ENCODE data around the gene AARS1. TPM values are rescaled to one million over a fixed set of nuclear protein-coding genes. Genes with fewer than 3 reads are reported as not detected.

The AARS1 gene
- polyA plus RNA-seq, 2 of the 4 experiments (the other 2 are of a cell fraction): 134 to 344 TPM

DNA sequence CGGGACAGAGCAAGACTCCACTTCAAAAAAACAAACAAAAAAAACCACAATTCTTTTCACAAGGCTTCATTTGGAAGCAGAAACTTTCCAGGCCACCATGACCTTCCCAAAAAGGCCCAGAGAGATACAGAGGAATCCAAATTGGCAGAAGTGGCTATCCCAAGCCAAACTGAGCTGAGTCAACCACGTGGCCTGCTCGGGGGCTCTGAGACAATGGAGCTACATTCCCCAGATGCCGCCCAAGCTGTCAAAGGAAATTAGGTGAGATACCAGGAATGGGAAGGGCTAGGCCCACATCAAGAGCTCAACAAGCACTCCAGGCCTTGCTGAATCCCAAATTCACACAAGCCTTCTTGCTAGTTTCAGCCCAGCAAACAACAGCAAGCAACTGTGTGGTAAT lies 31.9 kb downstream of the AARS1 start:
- Histone ChIP-seq H3K4me2 (no peak overlapping the region), H3K9me3 (no peaks in the 10 kb centered on the region), H3K27ac (no peak overlapping the region), H3K4me3 (no peak overlapping the region), H3K4me1 (no peaks in the 10 kb centered on the region)
- WGBS (ENCODE audit: missing lambda C conversion rate): 89% methylated on average over 4 of the region's 4 CpGs
- no peak for FAIRE-seq
- no peak for DNase-seq (ENCODE audit: low read depth in 1 of 2, low spot score in 1 of 2)
- no peak for TF ChIP-seq TP53 (CRISPR knock-in tag; IDR thresholded peaks at IDR 0.05)
- no peak for TF ChIP-seq SMC3 (IDR thresholded peaks at IDR 0.05)
- no peak for TF ChIP-seq CHD4 (IDR thresholded peaks at IDR 0.05; ENCODE audit: borderline replicate concordance)
- no peak for TF ChIP-seq RARB (CRISPR knock-in tag; IDR thresholded peaks at IDR 0.05)
- no peak for TF ChIP-seq ZFP36 (IDR thresholded peaks at IDR 0.05; ENCODE audit: borderline replicate concordance, partially characterized antibody)
- TF ChIP-seq, protein P1, sequence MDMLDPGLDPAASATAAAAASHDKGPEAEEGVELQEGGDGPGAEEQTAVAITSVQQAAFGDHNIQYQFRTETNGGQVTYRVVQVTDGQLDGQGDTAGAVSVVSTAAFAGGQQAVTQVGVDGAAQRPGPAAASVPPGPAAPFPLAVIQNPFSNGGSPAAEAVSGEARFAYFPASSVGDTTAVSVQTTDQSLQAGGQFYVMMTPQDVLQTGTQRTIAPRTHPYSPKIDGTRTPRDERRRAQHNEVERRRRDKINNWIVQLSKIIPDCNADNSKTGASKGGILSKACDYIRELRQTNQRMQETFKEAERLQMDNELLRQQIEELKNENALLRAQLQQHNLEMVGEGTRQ (IDR thresholded peaks at IDR 0.05): no peak
- TF ChIP-seq RFX5 (IDR thresholded peaks at IDR 0.05): no peak
- TF ChIP-seq ZNF302 (CRISPR knock-in tag; IDR thresholded peaks at IDR 0.05): no peak
- no peak for TF ChIP-seq CHD2 (IDR thresholded peaks at IDR 0.05; ENCODE audit: low read length, partially characterized antibody)
- TF ChIP-seq HOXB13 (CRISPR knock-in tag; IDR thresholded peaks at IDR 0.05; ENCODE audit: low read depth): no peak
- TF ChIP-seq, protein P2, sequence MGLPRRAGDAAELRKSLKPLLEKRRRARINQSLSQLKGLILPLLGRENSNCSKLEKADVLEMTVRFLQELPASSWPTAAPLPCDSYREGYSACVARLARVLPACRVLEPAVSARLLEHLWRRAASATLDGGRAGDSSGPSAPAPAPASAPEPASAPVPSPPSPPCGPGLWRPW (IDR thresholded peaks at IDR 0.05): no peak
- no peak for TF ChIP-seq RNF2 (IDR thresholded peaks at IDR 0.05; ENCODE audit: borderline replicate concordance, low read depth)
- no peak for TF ChIP-seq HOXB5 (CRISPR knock-in tag; IDR thresholded peaks at IDR 0.05)
- TF ChIP-seq NR3C1 (IDR thresholded peaks at IDR 0.05): no peak
- TF ChIP-seq KDM1A (IDR thresholded peaks at IDR 0.05; ENCODE audit: low read depth): no peak
- TF ChIP-seq HEYL (CRISPR knock-in tag; IDR thresholded peaks at IDR 0.05): no peak
- TF ChIP-seq, protein P3, sequence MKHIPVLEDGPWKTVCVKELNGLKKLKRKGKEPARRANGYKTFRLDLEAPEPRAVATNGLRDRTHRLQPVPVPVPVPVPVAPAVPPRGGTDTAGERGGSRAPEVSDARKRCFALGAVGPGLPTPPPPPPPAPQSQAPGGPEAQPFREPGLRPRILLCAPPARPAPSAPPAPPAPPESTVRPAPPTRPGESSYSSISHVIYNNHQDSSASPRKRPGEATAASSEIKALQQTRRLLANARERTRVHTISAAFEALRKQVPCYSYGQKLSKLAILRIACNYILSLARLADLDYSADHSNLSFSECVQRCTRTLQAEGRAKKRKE (CRISPR knock-in tag; IDR thresholded peaks at IDR 0.05; ENCODE audit: low read depth): no peak
- ATAC-seq: no peak
- POLR2A ChIA-PET: no interaction called here
- CTCF ChIA-PET: no interaction called here

DNA sequence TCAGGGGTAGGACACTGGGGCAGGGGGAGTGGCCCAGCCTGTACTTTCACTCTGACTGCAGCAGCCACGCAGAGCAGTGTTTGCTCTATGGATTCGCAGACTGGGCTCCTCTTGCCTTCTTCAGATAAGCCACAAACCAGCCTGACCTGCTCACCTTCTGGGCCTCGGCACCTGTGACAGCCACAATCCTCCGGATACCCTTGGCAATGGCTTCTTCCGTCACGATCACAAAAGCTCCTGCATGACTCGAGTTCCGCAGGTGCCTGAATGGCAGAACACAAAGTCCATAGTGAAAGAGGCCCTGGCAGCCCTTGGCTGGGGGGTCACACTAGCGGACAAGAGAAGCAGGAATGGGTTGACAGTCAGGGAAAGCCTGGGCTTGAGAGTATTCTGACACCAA lies 33.7 kb downstream of the AARS1 start:
- ChIA-PET CTCF (interaction anchor here (1.0 to 1.2 kb wide), 3 partner anchors 9 to 21 kb away, joined by 3 to 4 read pairs (median 4); no protein-coding TSS in a partner anchor), POLR2A (no interaction called here)
- DNase-seq (ENCODE audit: low read depth in 1 of 2, low spot score in 1 of 2) (no peak), ATAC-seq (no peak), FAIRE-seq (no peak)
- 91% methylated on average over 7 of the region's 9 CpGs for WGBS (ENCODE audit: missing lambda C conversion rate)
- Histone ChIP-seq H3K4me3 (no peak overlapping the region), H3K9me3 (no peaks in the 10 kb centered on the region), H3K4me1 (no peaks in the 10 kb centered on the region), H3K4me2 (no peak overlapping the region), H3K27ac (no peak overlapping the region)
- TF ChIP-seq, protein P4, sequence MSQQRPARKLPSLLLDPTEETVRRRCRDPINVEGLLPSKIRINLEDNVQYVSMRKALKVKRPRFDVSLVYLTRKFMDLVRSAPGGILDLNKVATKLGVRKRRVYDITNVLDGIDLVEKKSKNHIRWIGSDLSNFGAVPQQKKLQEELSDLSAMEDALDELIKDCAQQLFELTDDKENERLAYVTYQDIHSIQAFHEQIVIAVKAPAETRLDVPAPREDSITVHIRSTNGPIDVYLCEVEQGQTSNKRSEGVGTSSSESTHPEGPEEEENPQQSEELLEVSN (IDR thresholded peaks at IDR 0.05; ENCODE audit: borderline replicate concordance, low read depth): no peak
- TF ChIP-seq MAZ (IDR thresholded peaks at IDR 0.05; ENCODE audit: borderline replicate concordance, low read depth, low read length): no peak
- no peak for TF ChIP-seq ZC3H11A (IDR thresholded peaks at IDR 0.05)
- TF ChIP-seq NR3C1 (IDR thresholded peaks at IDR 0.05): no peak
- no peak for TF ChIP-seq JUN (IDR thresholded peaks at IDR 0.05)
- no peak for TF ChIP-seq CEBPB (IDR thresholded peaks at IDR 0.05)
- TF ChIP-seq TFCP2L1 (CRISPR knock-in tag; IDR thresholded peaks at IDR 0.05): no peak
- TF ChIP-seq ESRRA (IDR thresholded peaks at IDR 0.05; ENCODE audit: borderline replicate concordance, low read length): no peak
- TF ChIP-seq, protein P5, sequence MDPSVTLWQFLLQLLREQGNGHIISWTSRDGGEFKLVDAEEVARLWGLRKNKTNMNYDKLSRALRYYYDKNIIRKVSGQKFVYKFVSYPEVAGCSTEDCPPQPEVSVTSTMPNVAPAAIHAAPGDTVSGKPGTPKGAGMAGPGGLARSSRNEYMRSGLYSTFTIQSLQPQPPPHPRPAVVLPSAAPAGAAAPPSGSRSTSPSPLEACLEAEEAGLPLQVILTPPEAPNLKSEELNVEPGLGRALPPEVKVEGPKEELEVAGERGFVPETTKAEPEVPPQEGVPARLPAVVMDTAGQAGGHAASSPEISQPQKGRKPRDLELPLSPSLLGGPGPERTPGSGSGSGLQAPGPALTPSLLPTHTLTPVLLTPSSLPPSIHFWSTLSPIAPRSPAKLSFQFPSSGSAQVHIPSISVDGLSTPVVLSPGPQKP (IDR thresholded peaks at IDR 0.05; ENCODE audit: low read depth, low read length): no peak
- no peak for TF ChIP-seq HDAC2 (IDR thresholded peaks at IDR 0.05)
- TF ChIP-seq, protein P2 (IDR thresholded peaks at IDR 0.05): no peak
- no peak for TF ChIP-seq ZSCAN20 (CRISPR knock-in tag; IDR thresholded peaks at IDR 0.05)
- TF ChIP-seq ZFP36 (IDR thresholded peaks at IDR 0.05; ENCODE audit: borderline replicate concordance, partially characterized antibody): no peak
- TF ChIP-seq, protein P6, sequence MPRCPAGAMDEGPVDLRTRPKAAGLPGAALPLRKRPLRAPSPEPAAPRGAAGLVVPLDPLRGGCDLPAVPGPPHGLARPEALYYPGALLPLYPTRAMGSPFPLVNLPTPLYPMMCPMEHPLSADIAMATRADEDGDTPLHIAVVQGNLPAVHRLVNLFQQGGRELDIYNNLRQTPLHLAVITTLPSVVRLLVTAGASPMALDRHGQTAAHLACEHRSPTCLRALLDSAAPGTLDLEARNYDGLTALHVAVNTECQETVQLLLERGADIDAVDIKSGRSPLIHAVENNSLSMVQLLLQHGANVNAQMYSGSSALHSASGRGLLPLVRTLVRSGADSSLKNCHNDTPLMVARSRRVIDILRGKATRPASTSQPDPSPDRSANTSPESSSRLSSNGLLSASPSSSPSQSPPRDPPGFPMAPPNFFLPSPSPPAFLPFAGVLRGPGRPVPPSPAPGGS (IDR thresholded peaks at IDR 0.05): no peak
- TF ChIP-seq, protein P7, sequence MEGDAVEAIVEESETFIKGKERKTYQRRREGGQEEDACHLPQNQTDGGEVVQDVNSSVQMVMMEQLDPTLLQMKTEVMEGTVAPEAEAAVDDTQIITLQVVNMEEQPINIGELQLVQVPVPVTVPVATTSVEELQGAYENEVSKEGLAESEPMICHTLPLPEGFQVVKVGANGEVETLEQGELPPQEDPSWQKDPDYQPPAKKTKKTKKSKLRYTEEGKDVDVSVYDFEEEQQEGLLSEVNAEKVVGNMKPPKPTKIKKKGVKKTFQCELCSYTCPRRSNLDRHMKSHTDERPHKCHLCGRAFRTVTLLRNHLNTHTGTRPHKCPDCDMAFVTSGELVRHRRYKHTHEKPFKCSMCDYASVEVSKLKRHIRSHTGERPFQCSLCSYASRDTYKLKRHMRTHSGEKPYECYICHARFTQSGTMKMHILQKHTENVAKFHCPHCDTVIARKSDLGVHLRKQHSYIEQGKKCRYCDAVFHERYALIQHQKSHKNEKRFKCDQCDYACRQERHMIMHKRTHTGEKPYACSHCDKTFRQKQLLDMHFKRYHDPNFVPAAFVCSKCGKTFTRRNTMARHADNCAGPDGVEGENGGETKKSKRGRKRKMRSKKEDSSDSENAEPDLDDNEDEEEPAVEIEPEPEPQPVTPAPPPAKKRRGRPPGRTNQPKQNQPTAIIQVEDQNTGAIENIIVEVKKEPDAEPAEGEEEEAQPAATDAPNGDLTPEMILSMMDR (IDR thresholded peaks at IDR 0.05): no peak
- no peak for TF ChIP-seq EHF (CRISPR knock-in tag; IDR thresholded peaks at IDR 0.05)

Measured in A549 (cell line).